NCI-H2227 (cell line): ENCODE results near the gene PCNT.
"Not testable (repeated sequence)": the region's sequence is repeated elsewhere in the genome, so short reads cannot be mapped to it uniquely, and the experiment has no call there.

Experiments used
- DNase-seq: peaks from one replicate; lab custom pipeline; 2025; ENCODE audit not compliant: unreplicated experiment; lab: John Stamatoyannopoulos, UW

The PCNT gene

GRCh38 chr21:46357335-46357604 is 33.3 kb downstream of the PCNT start:
- no peak for DNase-seq

DNA sequence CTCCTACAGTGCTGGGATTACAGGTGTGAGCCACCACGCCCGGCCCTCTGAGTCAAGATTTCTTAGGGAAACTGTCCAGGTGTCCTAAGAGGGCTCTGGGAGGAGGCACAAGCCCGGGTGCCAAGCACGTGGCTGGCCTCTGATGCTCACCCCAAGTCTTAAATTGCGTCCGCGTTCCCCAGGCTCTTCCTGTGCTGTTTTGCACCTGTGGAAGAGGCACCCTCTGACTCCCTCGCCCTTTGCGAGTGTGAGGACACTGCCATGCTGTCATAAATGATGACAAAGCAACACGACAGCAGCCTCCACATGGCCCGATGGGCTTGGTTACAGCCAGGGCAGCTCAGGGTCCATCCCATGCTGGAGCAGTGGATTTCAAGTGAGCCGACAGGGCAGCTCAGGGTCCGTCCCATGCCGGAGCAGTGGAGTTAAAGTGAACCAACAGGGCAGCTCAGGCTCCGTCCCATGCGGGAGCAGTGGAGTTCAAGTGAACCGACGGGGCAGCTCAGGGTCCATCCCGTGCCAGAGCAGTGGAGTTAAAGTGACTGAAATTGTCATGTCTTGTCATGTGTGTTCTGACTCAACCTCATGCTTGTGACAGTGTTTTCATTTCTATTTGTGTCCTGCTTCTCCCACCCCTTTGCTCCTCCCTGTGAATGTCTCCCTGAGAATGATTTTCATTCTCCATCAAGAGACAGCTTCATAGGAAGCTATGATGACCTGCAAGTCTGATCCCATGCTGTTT is 33.9 kb downstream of the PCNT start:
- DNase-seq, result no peak

- no peak for DNase-seq
Observed at GRCh38 chr21:46361176-46361575, 37.2 kb downstream of the PCNT start.

DNA sequence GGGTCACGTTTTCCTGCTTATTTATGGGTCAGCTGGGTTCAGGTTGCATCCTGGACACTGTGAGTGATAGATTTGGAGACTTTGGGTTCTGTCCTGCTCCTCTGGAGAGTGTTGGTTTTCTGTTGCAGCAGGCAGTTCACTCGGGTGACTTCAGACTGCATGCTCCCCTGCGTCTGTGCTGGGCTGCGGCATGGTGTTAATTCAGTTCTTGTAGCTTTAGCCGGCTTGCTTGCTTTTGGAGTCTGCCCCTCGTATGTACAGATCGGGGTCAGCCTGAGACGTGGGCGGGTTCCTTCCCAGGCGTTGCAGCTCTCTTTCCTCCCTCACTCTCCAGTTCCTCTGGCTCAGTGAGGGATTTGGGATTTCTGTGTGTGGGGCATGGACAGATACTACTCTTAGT is 38.0 kb downstream of the PCNT start:
- DNase-seq, result no peak

GRCh38 chr21:46362946-46363345 is 39.0 kb downstream of the PCNT start:
- DNase-seq, result no peak

DNA sequence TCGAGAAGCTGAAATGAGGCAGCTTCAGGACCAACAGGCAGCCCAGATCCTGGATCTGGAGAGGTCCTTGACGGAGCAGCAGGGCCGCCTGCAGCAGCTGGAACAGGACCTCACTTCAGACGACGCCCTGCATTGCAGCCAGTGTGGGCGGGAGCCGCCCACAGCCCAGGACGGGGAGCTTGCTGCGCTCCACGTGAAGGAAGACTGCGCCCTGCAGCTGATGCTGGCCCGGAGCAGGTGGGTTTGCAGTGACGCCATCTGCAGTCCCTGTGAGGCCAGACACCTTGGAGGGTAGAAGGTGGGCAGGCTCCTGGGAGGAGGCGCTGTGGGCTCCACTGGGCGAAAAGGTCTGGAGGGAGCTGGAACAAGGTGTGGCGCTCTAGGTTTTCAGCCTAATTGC is 39.7 kb downstream of the PCNT start:
- no peak for DNase-seq

GRCh38 chr21:46366091-46366490 is 42.1 kb downstream of the PCNT start:
- DNase-seq, result no peak

- no peak for DNase-seq
Observed at GRCh38 chr21:46366561-46366960, 42.6 kb downstream of the PCNT start.

- DNase-seq, result no peak
Observed at GRCh38 chr21:46366966-46367365, 43.0 kb downstream of the PCNT start.

DNA sequence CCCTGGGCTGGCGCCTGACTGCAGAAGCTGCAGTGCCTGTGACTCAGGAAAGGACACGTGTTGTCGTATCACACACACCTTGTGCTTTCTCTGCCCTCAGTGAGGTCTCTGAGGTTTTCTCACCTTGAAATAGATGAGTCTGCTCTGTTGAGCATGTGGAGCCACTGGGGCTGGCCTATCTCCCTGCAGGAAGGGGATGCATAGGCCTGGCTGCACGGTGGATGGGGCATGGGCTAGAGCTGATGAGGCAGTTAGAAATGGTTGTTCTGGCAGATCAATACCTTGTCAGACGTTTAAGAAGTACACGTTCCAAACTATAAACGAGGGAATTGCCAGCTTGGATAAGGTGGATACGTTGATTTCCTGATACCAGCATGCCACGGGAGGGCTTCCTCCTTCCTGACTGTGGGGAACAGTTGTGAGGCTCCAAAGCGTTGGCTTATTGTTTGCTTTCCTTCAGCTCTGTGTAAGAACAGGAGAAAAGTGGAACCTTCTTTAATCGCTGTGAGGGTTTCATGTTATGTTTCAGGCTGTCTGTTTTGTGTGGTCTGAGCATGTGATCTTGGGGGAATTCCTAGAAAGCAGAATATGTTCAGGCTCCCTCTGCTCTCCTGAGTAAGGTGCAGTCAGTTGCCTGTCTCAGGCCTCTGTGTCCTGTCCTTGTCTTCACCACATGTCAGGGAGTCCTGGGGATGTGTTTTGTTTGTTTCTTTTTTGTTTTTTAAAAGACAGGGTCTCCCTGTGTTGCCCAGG is 44.8 kb downstream of the PCNT start:
- DNase-seq, result no peak

DNA sequence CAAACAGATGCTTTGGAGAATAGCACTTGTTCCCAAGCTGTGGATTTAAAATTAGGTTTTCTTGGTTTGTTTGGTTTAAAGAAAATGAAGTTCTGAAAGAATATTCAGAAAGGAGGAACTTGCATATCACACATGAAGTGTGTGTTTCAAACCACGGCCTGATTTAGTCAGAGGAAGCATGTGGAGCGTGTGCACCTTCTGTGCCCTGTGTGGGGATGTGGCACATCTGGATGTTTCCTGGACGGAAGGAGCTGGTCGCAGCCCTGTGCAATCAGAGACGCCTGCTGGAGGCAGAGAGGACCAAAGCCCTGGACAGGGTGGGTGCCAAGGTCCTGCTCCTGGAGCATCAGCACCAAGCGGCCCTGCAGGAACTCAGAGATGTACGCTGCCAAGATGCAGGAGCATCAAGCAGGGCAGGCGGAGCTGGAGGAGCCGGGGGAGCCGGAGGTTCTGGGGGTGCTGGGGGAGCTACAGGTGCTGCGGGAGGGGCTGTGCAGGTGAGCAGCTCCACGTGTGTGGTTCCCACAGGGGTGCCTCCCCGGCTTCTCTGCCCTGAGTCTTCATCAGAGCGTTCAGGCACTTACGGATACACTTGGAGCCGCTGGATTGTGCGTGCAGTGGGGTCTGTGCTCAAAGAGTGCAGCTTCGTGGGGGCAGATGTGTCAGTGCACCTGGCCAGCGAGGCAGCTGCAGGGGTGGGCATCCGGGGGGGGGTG is 45.7 kb downstream of the PCNT start:
- DNase-seq, result no peak

DNA sequence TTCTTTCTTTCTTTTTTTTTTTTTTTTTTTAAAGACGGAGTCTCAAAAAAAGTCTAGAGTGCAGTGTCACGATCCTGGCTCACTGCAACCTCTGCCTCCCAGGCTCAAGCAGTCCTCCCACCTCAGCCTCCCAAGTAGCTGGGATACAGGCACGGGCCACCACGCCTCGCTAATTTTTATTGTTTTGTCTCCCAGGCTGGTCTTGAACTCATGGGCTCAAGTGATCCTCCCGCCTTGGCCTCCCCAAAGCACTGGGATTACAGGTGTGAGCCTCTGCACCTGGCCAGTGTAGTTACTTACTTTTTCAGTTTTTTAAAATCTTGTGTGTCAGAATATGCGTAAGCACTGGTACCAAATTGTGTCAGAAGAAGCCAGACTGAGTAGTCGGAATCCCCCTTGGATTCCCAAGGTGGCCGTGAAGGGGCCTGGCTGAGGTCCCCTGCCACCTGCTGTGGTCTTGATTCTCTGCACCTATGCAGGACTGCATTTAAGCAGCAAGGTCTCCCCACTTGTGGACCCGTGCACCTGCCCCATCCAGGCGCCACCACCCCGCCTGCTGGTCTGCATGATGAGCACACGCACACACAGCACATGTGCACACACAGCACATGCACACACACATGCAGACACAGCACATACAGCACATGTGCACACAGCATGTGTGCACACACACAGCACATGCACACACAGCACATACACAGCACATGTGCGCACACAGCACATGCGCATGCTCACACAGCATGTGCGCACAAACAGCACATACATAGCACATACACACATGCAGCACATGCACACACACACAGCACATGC is 47.5 kb downstream of the PCNT start:
- no peak for DNase-seq

GRCh38 chr21:46372014-46372485 is 48.1 kb downstream of the PCNT start:
- no peak for DNase-seq

DNA sequence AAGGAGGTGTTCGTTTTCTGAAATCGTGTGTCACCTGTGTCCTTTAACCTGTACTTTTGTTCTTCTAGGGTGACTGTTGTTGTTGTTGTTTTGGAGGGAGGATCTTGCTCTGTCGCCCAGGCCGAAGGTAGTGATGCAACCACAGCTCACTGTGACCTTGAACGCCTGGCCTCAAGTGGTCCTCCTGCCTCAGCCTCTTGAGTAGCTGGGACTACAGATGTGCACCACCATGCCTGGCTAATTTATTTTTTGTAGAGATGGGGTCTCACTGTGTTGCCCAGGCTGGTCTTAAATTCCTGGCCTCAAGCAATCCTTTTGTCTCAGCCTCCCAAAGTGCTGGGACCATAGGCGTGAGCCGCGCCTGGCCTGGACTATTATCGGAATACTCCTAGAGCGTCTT is 49.0 kb downstream of the PCNT start:
- DNase-seq, result not testable (repeated sequence)

DNA sequence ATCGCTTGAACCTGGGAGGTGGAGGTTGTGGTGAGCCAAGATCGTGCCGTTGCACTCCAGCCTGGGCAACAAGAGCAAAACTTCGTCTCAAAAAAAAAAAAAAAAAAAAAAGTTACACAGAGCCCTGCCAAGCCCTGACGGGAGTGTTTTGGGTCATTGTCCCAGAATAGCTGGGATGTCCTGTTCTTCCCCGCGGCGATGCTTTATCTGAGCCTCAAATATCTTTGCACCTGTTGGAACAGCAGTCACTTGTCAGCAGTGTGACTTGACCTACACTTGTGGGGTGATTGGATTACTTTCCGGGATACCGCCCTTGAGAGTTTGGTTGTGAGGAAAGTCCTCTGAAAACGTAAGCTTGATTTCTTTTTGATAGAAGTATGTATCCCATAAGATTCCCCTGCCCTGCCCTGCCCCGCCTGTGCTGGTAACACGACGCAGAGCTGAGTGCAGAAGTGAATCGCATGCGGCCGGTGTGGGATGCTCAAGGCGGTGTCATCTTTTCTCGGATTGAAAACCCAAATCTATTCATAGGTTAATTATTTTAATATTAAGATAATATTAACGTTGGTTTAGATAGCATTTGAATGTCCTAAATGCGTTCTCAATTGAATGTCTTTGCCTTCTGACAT is 50.9 kb downstream of the PCNT start:
- DNase-seq, result no peak

GRCh38 chr21:46375560-46376230 is 51.7 kb downstream of the PCNT start:
- no peak for DNase-seq

GRCh38 chr21:46376231-46376628 is 52.3 kb downstream of the PCNT start:
- DNase-seq, result no peak

GRCh38 chr21:46376856-46377453 is 53.0 kb downstream of the PCNT start:
- DNase-seq, result no peak

- no peak for DNase-seq
Observed at GRCh38 chr21:46377789-46378188, 53.8 kb downstream of the PCNT start.

DNA sequence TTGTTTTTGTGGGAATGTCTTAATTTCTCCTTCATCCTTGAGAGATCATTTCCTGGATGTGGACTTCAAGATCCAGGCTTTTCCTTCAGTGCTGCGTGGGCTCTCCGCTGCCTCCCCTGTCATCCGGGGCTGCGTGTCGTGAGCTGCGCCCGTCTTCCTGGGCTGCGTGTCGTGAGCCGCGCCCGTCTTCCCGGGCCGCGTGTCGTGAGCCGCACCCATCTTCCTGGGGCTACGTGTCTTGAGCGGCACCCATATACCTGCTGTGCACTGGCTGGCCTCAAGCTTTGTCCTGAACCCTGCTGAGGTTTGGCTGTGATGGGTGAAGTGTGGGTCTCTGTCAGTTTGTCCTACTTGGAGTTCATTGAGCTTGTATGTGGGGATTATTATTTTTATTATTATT is 55.1 kb downstream of the PCNT start:
- DNase-seq, result no peak
